Keratinocyte (primary cell): Measurements from ENCODE around the gene UBE4B.

Experiments
- EZH2 ChIP-seq: IDR thresholded peaks from one replicate; pipeline ENCODE4 v1.6.1; 2012; ENCODE audit warnings: inconsistent platforms, mild to moderate bottlenecking, low read length, moderate library complexity
- TF ChIP-seq, protein P1 (sequence below), 3 experiments: IDR thresholded peaks in 1 of 3; conservative IDR thresholded peaks in 1 of 3; optimal IDR thresholded peaks in 1 of 3; 2 replicates in 2 of 3; 3 replicates in 1 of 3; pipeline versions ENCODE3 to v1.5.1; 2011; ENCODE audit warnings: low read length in 3 of 3, mild to moderate bottlenecking in 3 of 3, moderate library complexity in 2 of 3, control low read depth in 1 of 3, inconsistent platforms in 1 of 3; ENCODE audit not compliant: insufficient read depth in 2 of 3; ENCODE audit errors: extremely low read depth in 1 of 3

- TF ChIP-seq, protein P1, sequence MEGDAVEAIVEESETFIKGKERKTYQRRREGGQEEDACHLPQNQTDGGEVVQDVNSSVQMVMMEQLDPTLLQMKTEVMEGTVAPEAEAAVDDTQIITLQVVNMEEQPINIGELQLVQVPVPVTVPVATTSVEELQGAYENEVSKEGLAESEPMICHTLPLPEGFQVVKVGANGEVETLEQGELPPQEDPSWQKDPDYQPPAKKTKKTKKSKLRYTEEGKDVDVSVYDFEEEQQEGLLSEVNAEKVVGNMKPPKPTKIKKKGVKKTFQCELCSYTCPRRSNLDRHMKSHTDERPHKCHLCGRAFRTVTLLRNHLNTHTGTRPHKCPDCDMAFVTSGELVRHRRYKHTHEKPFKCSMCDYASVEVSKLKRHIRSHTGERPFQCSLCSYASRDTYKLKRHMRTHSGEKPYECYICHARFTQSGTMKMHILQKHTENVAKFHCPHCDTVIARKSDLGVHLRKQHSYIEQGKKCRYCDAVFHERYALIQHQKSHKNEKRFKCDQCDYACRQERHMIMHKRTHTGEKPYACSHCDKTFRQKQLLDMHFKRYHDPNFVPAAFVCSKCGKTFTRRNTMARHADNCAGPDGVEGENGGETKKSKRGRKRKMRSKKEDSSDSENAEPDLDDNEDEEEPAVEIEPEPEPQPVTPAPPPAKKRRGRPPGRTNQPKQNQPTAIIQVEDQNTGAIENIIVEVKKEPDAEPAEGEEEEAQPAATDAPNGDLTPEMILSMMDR (optimal IDR thresholded peaks at IDR 0.05 in 1 of 3, IDR thresholded peaks at IDR 0.05 in 1 of 3, conservative IDR thresholded peaks at IDR 0.05 in 1 of 3; ENCODE audit: extremely low read depth in 1 of 3, insufficient read depth in 2 of 3, low read length in 3 of 3), result no peak
- TF ChIP-seq EZH2, result no peak
These were observed 164.2 kb downstream of the UBE4B start for GRCh38 chr1:10196976-10197375.
